ENCODE data around the gene LRRC3. TPM values are rescaled to one million over a fixed set of nuclear protein-coding genes. Genes with fewer than 3 reads are reported as not detected.
"Not testable (repeated sequence)": the region's sequence is repeated elsewhere in the genome, so short reads cannot be mapped to it uniquely, and the experiment has no call there.

The LRRC3 gene
- total RNA-seq, 1 donor from 2014 or later, result 3.0 TPM

DNA sequence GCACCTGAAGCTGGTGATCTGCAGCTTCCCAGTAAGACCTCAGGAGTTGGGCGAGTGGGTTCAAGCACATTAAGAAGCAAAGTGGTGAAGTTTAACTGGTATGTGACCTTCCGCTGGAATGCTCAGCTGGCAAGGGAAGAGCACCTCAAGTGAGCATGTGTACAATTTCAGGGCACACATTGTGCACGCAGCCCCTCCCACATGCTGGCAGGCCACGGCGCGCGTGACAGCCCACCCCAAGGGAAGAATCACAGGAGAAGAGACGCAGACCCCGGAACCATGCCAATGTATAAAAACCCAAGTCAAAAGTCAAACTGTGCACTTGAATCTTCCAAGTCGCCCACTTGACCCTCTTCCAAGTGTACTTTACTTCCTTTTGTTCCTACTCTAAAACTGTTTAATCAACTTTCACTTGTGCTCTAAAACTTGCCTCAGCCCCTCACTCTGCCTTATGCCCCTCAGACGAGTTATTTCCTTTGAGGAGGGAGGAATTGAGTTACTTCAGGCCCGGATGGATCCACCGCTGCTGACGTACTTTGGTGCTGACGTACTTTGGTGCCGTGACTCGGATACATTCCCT, 20.0 kb downstream of the LRRC3 start:
- no peak for DNase-seq (ENCODE audit: low read depth)
- H3K4me3 ChIP-seq (ENCODE audit: low read depth, low read length), result no peak overlapping the region
- TF ChIP-seq, protein P1, sequence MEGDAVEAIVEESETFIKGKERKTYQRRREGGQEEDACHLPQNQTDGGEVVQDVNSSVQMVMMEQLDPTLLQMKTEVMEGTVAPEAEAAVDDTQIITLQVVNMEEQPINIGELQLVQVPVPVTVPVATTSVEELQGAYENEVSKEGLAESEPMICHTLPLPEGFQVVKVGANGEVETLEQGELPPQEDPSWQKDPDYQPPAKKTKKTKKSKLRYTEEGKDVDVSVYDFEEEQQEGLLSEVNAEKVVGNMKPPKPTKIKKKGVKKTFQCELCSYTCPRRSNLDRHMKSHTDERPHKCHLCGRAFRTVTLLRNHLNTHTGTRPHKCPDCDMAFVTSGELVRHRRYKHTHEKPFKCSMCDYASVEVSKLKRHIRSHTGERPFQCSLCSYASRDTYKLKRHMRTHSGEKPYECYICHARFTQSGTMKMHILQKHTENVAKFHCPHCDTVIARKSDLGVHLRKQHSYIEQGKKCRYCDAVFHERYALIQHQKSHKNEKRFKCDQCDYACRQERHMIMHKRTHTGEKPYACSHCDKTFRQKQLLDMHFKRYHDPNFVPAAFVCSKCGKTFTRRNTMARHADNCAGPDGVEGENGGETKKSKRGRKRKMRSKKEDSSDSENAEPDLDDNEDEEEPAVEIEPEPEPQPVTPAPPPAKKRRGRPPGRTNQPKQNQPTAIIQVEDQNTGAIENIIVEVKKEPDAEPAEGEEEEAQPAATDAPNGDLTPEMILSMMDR (conservative IDR thresholded peaks at IDR 0.05; ENCODE audit: low read depth, low read length), result no peak

DNA sequence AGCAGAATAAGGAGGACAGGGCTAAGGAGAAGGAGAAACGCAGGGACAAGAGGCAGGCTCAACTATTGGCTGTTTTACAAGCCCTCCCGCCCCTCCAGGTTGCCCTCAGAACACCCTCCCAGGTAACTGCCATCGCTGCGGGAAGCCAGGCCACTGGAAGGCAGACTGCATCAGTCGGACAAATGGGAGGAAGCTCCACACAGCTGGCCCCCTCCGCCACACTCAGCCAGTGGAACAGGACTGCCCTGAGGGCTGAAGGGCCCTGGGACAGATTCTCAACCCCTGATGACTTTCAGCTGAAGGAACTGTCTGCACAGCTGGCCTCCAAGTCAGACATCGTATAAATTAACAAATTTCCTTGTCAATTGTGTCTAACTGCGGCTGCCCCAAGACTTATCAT, 21.8 kb downstream of the LRRC3 start:
- H3K4me3 ChIP-seq (ENCODE audit: low read depth, low read length), result no peak overlapping the region
- TF ChIP-seq, protein P1 (conservative IDR thresholded peaks at IDR 0.05; ENCODE audit: low read depth, low read length), result no peak
- DNase-seq (ENCODE audit: low read depth), result no peak

- H3K4me3 ChIP-seq (ENCODE audit: low read depth, low read length), result no peak overlapping the region
- DNase-seq (ENCODE audit: low read depth), result no peak
- TF ChIP-seq, protein P1 (conservative IDR thresholded peaks at IDR 0.05; ENCODE audit: low read depth, low read length), result no peak
Measured at GRCh38 chr21:44477712-44478111, 22.4 kb downstream of the LRRC3 start.

GRCh38 chr21:44478124-44478800, 23.0 kb downstream of the LRRC3 start:
- TF ChIP-seq, protein P1 (conservative IDR thresholded peaks at IDR 0.05; ENCODE audit: low read depth, low read length), result no peak
- no peak overlapping the region for H3K4me3 ChIP-seq (ENCODE audit: low read depth, low read length)
- DNase-seq (ENCODE audit: low read depth), result no peak

DNA sequence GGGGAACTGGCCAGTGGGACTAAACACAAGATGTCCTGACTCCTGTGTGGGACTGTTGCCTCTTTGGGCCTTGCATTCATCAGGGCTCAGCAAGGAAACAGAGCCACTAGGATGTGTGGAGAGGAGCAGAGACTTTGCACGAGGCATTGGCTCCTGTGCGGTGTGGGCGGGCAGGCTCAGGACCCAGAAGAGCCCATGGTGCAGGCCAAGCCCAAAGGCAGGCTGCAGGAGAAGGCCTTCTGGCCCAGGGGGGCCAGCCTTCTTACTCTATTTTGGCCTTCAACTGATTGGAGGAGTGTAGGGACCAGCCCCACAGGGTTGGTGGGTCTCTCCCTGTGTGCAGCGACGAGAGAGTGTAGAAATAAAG, 23.5 kb downstream of the LRRC3 start:
- DNase-seq (ENCODE audit: low read depth), result no peak
- TF ChIP-seq, protein P1 (conservative IDR thresholded peaks at IDR 0.05; ENCODE audit: low read depth, low read length), result no peak
- H3K4me3 ChIP-seq (ENCODE audit: low read depth, low read length), result no peak overlapping the region

GRCh38 chr21:44479556-44480199, 24.4 kb downstream of the LRRC3 start:
- not testable (repeated sequence) for H3K4me3 ChIP-seq (ENCODE audit: low read depth, low read length); DNase-seq (ENCODE audit: low read depth)
- TF ChIP-seq, protein P1 (conservative IDR thresholded peaks at IDR 0.05; ENCODE audit: low read depth, low read length), result peak; percentile 54

All from epithelial cell of proximal tubule (primary cell).